GM18526 (cell line): Measurements from ENCODE around the gene CCDC73.

Experiments used
- POLR2A ChIP-seq: IDR thresholded peaks from 3 replicates; pipeline ENCODE4 v1.6.1; 2011; ENCODE audit not compliant: insufficient read length; ENCODE audit errors: extremely low read depth

CCDC73 gene

DNA sequence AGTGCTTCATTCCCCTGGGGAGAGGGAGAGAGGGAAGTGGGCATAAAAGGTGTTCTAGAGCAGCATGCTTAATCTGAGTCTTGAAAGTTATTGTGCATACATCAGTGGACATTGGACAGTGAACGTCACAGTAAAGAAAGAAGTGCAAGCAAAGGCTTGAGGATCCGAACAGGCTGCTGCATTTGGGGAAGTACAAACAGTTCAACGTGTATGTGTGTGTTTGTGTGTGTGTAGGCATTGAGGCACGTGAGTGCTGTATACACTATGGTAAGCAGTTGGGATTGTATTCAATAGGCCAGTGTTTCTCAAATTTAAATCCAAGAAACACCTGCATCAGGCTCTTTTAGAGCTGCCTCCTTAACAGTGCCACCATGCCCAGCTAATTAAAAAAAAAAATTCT lies 221.2 kb downstream of the CCDC73 start:
- TF ChIP-seq POLR2A = no peak

- no peak for TF ChIP-seq POLR2A
Measured at GRCh38 chr11:32571039-32571438, 223.4 kb downstream of the CCDC73 start.

DNA sequence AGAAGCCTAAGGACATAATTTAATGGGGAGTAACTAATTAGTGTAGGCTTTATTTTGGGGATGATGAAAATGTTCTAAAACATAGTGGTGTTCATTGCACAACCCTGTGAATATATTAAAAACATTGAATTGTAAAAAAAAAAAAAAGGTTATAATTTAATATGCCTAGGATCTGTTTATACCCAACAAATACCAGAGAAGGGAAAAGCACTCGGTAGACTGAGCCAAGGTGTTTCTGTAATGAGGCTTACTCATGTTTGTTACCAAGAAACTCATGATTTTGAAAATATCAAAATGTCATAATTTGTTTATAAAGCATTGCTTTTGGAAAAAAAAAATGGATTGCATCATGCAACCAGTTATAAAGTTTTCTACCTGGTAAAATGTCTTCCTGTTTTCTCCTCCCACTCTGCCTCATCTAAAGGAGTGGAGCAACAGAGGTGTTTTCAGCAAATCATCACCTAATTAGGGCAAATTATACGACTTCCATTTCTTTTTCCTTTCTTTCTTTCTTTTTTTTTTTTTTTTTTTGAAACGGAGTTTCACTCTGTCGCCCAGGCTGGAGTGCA lies 225.1 kb downstream of the CCDC73 start:
- TF ChIP-seq POLR2A = no peak

DNA sequence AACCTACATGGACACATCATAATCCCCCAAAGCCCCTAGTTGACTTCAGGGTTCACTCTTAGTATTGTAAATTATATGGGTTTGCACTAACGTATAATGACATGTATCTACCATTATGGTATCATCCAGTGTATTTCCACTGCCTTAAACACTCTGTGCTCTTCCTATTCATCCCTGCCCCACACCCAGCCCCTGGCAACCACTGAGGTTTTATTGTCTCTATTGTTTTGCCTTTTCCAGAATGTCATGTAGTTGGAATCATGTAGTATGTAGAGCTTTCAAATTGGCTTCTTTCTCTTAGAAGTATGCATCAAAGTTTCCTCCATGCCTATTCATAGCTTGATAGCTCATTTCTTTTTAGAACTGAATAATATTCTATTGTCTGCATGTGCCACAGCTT lies 227.3 kb downstream of the CCDC73 start:
- no peak for TF ChIP-seq POLR2A

GRCh38 chr11:32566517-32566916 lies 227.9 kb downstream of the CCDC73 start:
- no peak for TF ChIP-seq POLR2A

DNA sequence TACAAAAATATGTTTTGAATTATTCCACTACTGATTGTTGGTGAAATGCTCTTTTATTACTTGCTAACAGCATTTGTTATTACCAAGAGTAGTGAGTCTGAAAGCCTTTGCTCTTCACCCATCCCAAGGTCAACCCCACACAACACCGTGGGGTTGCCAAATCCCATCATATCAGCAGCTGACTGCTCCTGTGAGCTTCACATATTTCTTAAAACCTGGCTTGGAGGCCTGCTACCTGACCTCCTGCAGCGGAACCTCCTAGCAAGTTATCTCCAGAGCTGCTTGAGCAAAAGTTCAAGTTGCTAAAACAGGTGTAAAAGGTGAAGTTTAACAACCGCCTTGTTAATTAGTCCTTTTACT lies 230.9 kb downstream of the CCDC73 start:
- TF ChIP-seq POLR2A = no peak

- TF ChIP-seq POLR2A = no peak
Measured at GRCh38 chr11:32562839-32563599, 231.4 kb downstream of the CCDC73 start.

DNA sequence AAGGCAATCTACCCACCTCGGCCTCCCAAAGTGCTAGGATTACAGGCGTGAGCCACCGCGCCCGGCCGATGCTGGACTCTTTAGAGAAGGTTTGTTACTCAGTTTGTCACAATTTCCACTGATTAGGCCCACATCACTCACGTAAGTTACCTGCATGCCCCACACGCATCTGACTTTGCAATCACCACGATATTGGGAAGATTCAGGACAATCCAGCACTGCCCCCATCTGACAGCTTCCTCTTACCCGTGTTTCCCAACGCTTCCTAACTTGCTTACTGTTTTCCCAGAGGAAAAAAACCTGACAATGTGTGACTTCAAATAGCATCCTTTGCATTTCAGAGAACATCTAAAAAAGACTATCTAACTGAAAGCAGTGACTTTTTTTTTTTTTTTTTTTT lies 232.6 kb downstream of the CCDC73 start:
- no peak for TF ChIP-seq POLR2A

- TF ChIP-seq POLR2A = no peak
Measured at GRCh38 chr11:32555895-32556294, 238.6 kb downstream of the CCDC73 start.

GRCh38 chr11:32555091-32555490 lies 239.4 kb downstream of the CCDC73 start:
- TF ChIP-seq POLR2A = no peak
